ENCODE results near the gene DYNC1LI1.

Gene DYNC1LI1

DNA sequence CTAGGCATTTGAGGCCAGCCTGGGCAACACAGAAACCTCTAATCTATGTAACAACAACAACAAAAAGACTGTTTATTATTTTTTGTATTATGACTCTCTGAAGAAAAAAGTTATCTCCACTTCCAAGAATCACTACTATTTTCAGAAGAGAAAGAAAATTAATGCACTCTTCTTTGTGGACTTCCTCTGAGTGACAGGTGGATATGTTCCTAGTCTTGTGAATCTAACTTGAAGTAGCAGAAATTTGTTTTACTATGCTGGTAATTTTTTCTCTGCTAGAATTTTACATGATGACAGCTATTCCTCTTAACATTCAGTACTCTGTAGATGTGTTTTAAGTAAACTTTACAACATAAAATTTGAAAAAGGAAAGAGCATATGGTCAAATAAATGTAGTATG, 16.7 kb downstream of the DYNC1LI1 start:
- TF ChIP-seq, protein P1, sequence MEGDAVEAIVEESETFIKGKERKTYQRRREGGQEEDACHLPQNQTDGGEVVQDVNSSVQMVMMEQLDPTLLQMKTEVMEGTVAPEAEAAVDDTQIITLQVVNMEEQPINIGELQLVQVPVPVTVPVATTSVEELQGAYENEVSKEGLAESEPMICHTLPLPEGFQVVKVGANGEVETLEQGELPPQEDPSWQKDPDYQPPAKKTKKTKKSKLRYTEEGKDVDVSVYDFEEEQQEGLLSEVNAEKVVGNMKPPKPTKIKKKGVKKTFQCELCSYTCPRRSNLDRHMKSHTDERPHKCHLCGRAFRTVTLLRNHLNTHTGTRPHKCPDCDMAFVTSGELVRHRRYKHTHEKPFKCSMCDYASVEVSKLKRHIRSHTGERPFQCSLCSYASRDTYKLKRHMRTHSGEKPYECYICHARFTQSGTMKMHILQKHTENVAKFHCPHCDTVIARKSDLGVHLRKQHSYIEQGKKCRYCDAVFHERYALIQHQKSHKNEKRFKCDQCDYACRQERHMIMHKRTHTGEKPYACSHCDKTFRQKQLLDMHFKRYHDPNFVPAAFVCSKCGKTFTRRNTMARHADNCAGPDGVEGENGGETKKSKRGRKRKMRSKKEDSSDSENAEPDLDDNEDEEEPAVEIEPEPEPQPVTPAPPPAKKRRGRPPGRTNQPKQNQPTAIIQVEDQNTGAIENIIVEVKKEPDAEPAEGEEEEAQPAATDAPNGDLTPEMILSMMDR (IDR thresholded peaks at IDR 0.05; ENCODE audit: insufficient read depth, missing control alignments): no peak
- no peak for FAIRE-seq
- no peak for DNase-seq (ENCODE audit: insufficient read length, low spot score)

DNA sequence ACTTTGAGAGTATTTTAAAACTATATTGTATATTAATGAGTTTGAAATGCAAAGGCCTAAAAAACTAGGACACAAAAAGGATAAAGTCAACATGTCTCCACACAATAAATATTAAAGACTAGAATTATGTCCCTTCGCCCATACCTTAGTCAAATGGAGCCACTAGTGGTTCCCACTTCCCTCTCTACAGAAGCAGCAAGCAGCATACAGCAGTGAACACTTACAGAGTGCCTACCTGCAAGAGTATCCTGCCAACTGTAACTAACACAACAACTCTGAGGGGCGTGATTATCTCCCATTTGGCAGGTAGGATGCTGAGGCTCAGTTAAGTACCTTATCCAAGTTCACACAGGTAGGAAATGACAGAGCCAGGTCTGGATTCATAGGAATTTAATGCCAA, 17.2 kb downstream of the DYNC1LI1 start:
- DNase-seq (ENCODE audit: insufficient read length, low spot score) (no peak), FAIRE-seq (no peak)
- TF ChIP-seq, protein P1 (IDR thresholded peaks at IDR 0.05; ENCODE audit: insufficient read depth, missing control alignments): no peak

DNA sequence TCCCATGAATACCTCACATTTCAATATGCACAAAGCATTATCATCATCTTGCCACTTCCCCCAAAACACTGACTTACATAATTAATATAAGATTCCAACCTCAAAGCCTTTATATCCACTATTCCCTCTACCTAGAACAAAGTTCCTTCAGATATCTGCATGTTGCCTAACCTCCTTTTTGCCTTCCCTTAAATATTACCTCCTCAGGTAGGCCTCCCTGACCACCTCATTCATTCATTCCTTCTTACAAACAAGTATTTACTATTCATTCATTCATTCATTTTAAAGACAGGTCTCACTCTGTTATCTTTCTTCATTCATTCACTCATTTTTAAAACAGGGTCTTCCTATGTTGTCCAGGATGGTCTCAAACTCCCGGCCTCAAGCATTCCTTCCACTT, 18.6 kb downstream of the DYNC1LI1 start:
- TF ChIP-seq, protein P1 (IDR thresholded peaks at IDR 0.05; ENCODE audit: insufficient read depth, missing control alignments): no peak
- no peak for FAIRE-seq

DNA sequence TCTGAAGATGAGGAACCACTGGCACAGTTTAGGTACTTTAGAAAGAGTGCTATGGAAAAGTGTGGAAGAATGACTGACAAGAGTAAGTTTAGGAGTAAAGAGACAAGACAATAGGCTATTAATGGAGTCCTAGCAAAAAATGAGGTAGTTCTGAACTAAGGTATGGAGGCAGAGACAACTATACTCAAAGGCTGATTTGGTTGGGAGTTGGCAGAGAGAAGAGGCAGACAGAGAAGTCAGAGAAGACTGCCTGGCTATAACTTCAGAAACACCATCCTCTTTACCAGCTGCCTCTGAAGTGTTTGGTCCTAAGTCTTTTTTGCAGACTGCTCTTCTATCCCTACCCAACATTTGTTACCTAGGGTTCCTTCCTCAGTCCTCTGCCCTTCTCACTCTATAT, 19.2 kb downstream of the DYNC1LI1 start:
- DNase-seq (ENCODE audit: insufficient read length, low spot score) (no peak), FAIRE-seq (no peak)
- TF ChIP-seq, protein P1 (IDR thresholded peaks at IDR 0.05; ENCODE audit: insufficient read depth, missing control alignments): no peak

More for the DNA sequence above, 18.6 kb downstream of the DYNC1LI1 start:
- DNase-seq (ENCODE audit: insufficient read length, low spot score): no peak

DNA sequence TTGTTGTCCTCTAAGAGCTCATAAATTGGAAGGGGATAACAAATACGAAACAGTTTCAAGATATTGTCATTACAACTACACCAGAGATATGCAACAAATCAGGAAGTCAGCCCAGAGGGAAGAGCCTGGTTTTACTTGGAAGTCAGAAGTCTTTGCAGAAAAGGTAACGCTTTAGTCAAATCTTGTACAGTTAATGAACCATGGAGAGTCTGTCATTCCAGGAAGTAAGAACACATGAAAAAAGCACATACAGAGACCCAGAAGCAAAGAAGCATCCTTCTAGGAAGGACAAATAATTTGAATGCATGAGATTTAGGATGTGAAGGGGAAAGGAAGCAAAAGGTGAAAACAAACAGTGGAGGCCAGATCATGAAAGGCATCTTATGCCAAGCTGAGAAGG, 19.6 kb downstream of the DYNC1LI1 start:
- TF ChIP-seq, protein P1 (IDR thresholded peaks at IDR 0.05; ENCODE audit: insufficient read depth, missing control alignments): no peak
- no peak for DNase-seq (ENCODE audit: insufficient read length, low spot score)
- FAIRE-seq: no peak

DNA sequence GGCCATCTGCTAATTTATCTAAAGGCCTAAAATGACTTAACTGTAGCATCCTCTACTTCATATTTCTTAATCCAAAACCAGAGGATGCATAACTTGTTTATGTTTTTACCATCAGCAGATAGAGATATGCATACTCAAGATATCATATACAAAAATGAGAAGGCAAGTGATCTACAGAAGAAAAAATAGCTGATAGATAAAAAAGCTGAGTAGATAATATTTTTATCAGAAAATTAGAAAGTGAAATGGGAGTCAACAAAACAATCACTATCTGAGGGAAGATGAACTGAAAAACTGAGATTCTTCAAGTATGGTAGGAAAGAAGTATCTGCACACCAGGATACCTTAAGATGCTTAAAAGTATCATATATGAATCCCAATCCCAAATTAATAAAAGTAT, 25.4 kb downstream of the DYNC1LI1 start:
- DNase-seq (ENCODE audit: insufficient read length, low spot score) (no peak), FAIRE-seq (no peak)
- TF ChIP-seq, protein P1 (IDR thresholded peaks at IDR 0.05; ENCODE audit: insufficient read depth, missing control alignments): no peak

DNA sequence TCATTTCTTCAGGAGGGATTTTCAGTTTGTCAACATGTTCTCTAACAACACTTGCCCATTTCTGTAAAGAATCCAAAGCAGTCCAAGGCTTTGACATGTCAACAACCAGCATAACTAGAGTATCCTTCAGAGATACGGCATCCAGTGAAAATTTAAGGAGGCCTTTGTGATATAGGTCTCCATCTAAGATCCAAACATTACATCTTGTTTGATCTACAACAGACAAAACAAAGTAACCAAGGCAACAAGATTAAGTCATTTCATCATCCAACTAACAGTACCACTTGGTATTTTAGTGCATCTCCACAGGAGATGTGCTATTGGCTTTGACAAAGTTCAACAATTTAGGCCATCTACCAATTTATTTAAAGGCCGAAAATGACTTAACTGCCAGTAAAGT, 25.8 kb downstream of the DYNC1LI1 start:
- peak; percentile 61 for FAIRE-seq
- TF ChIP-seq, protein P1 (IDR thresholded peaks at IDR 0.05; ENCODE audit: insufficient read depth, missing control alignments): no peak

More for the DNA sequence above, 25.8 kb downstream of the DYNC1LI1 start:
- DNase-seq (ENCODE audit: insufficient read length, low spot score): no peak

Data from D721Med (cell line).